Ishikawa (cell line): ENCODE data around the gene COMT.

Experiments used
- CEBPB ChIP-seq: IDR thresholded peaks from 2 replicates; pipeline ENCODE4 v1.6.1; 2012
- CREB1 ChIP-seq: IDR thresholded peaks from 2 replicates; pipeline ENCODE4 v1.6.1; 2012; ENCODE audit warnings: low read depth
- EGR1 ChIP-seq: IDR thresholded peaks from 2 replicates; pipeline ENCODE4 v1.6.1; 2012
- EP300 ChIP-seq: IDR thresholded peaks from 2 replicates; pipeline ENCODE4 v1.6.1; 2012; ENCODE audit warnings: borderline replicate concordance
- FOXM1 ChIP-seq: IDR thresholded peaks from 2 replicates; pipeline ENCODE4 v1.6.1; 2012; ENCODE audit warnings: low read depth, borderline replicate concordance
- MAX ChIP-seq: IDR thresholded peaks from 2 replicates; pipeline ENCODE4 v1.6.1; 2012
- NFIC ChIP-seq: IDR thresholded peaks from 2 replicates; pipeline ENCODE4 v1.6.1; 2012
- RAD21 ChIP-seq: IDR thresholded peaks from 2 replicates; pipeline ENCODE4 v1.6.1; 2012; ENCODE audit warnings: low read depth
- REST ChIP-seq: IDR thresholded peaks from 2 replicates; pipeline ENCODE4 v1.6.1; 2012; ENCODE audit warnings: low read depth, mild to moderate bottlenecking
- TAF1 ChIP-seq: IDR thresholded peaks from 2 replicates; pipeline ENCODE4 v1.6.1; 2012; ENCODE audit warnings: low read depth, mild to moderate bottlenecking
- TCF12 ChIP-seq: IDR thresholded peaks from 2 replicates; pipeline ENCODE4 v1.6.1; 2012; ENCODE audit warnings: low read depth
- TEAD4 ChIP-seq: IDR thresholded peaks from 2 replicates; pipeline ENCODE4 v1.6.1; 2012
- USF1 ChIP-seq: IDR thresholded peaks from 2 replicates; pipeline ENCODE4 v1.6.1; 2012
- YY1 ChIP-seq: IDR thresholded peaks from 2 replicates; pipeline ENCODE4 v1.6.1; 2012; ENCODE audit warnings: low read depth
- ZBTB7A ChIP-seq: IDR thresholded peaks from 2 replicates; pipeline ENCODE4 v1.6.1; 2012; ENCODE audit warnings: low read depth

The COMT gene

GRCh38 chr22:19931514-19931913 is 10.1 kb upstream of the COMT start:
- TF ChIP-seq USF1, result no peak
- TF ChIP-seq TAF1, result no peak
- no peak for TF ChIP-seq EGR1
- no peak for TF ChIP-seq REST
- no peak for TF ChIP-seq CREB1
- TF ChIP-seq RAD21, result no peak
- no peak for TF ChIP-seq CEBPB
- TF ChIP-seq ZBTB7A, result no peak
- TF ChIP-seq FOXM1, result no peak
- TF ChIP-seq TCF12, result no peak
- no peak for TF ChIP-seq EP300
- TF ChIP-seq NFIC, result no peak
- TF ChIP-seq MAX, result no peak
- TF ChIP-seq YY1, result no peak
- no peak for TF ChIP-seq TEAD4

GRCh38 chr22:19932367-19933206 is 9.0 kb upstream of the COMT start:
- TF ChIP-seq EGR1, result no peak
- no peak for TF ChIP-seq REST
- TF ChIP-seq YY1, result no peak
- TF ChIP-seq CREB1, result no peak
- no peak for TF ChIP-seq TEAD4
- no peak for TF ChIP-seq RAD21
- TF ChIP-seq ZBTB7A, result no peak
- no peak for TF ChIP-seq CEBPB
- no peak for TF ChIP-seq NFIC
- no peak for TF ChIP-seq TAF1
- no peak for TF ChIP-seq TCF12

- TF ChIP-seq MAX (no peak), RAD21 (no peak), TCF12 (no peak), EP300 (no peak), TEAD4 (no peak), ZBTB7A (no peak), CEBPB (no peak), TAF1 (no peak), USF1 (no peak), REST (no peak), EGR1 (no peak)
These were observed 8.0 kb upstream of the COMT start for GRCh38 chr22:19933341-19934241.

GRCh38 chr22:19936513-19936912 is 5.1 kb upstream of the COMT start:
- TF ChIP-seq TAF1 (no peak), CEBPB (no peak), EGR1 (no peak), CREB1 (no peak), TCF12 (no peak)
